SK-N-MC (cell line): ENCODE results near the gene ARL8A.

Experiments
- EZH2 ChIP-seq: fragments of 200-600 bp; sonication (generic); IDR thresholded peaks from one replicate; pipeline ENCODE4 v1.6.1; 2017; ENCODE audit warnings: antibody characterized with exemption
- POLR2AphosphoS5 ChIP-seq: IDR thresholded peaks from 2 replicates; pipeline ENCODE4 v1.6.1; 2012; ENCODE audit warnings: mild to moderate bottlenecking, low read depth, low read length, borderline replicate concordance

DNA sequence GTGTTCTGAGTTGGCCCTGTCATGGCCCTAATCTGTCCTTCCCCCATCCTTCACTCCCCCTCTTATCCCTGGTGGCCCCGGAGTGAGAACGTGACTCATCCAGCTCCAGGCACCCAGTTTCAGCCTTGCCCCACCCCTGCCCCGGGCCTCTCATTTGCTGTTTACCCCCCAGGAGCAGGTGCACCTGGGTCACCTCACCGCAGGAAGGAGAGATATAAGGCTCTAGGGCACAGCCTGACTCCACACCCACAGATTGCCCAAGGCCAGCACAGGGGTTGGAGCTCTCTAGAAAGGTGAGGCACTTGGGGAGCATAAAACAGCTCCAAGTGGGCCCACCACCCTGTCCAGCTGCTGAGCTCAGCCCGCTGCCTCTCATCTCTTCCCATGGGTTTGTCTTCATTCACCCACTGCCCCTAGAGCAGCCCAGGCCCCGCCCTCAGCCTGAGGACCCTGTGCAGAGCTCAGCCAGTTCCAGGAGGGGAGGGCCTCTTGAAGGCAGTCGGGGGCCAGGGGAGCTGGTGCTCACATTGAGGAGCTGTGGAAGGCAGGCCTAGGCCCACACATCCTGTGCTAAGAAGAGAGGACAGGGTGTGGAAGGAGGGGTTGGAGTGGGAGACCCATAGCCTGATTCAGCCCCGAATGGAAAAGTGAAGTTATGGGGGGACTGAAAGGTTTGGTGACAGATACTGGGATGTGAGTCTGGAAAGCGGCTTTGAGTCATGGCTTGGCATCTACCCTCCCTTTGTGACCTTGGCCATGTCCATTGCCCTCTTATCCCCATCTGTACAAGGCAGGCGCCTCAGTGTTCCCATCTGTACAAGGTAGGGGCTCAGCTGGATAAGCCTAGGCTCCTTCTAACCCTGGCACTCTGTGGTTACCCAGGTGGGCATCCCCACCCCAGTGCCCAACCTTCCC is 37.9 kb downstream of the ARL8A start:
- TF ChIP-seq POLR2AphosphoS5 (no peak), EZH2 (no peak)
